ENCODE measurements around the gene TMEM54. TPM values are rescaled to one million over a fixed set of nuclear protein-coding genes. Genes with fewer than 3 reads are reported as not detected.

TMEM54 gene
- 61.2 and 68.6 TPM in 2 replicates for total RNA-seq (2014; rRNA removed; shearing (Covaris generic))

- Histone ChIP-seq H3K27me3 (replicated peaks) (0 out of 2 replicates have a peak, but pooled peaks cover 3% of the 10 kb centered on the region), H3K9me3 (replicated peaks) (no peaks in the 10 kb centered on the region; the same call in 1 of the 2 replicates), H3K27ac (no peak within 1 kb of the TSS), H3K4me3 (peak within 1 kb of the TSS; percentile 65), H3K4me1 (replicated peaks) (peaks cover 13% of the 10 kb centered on the region), H3K36me3 (peaks cover 3% of the 10 kb centered on the region; the same call in 1 of the 2 replicates)
- no peak for DNase-seq (ENCODE audit: low read depth in 1 of 2, low spot score in 2 of 2)
Measured at GRCh38 chr1:32900956-32901822, at the start of gene TMEM54. TSS of gene TMEM54 (minus strand) at chr1:32901389. CDS start at chr1:32901238, 151 bp downstream.

- Histone ChIP-seq H3K4me1 (replicated peaks) (peaks cover 14% of the 10 kb centered on the region), H3K27me3 (replicated peaks) (no peaks in the 10 kb centered on the region), H3K36me3 (peaks cover 17% of the 10 kb centered on the region), H3K27ac (no peak overlapping the region), H3K4me3 (no peak overlapping the region), H3K9me3 (replicated peaks) (no peaks in the 10 kb centered on the region)
- DNase-seq (ENCODE audit: low read depth in 1 of 2, low spot score in 2 of 2), result no peak
Measured at GRCh38 chr1:32949519-32949918, 48.3 kb upstream of the TMEM54 start.

- peaks cover 9% of the 10 kb centered on the region for H3K4me1 ChIP-seq (replicated peaks)
- DNase-seq (ENCODE audit: low read depth in 1 of 2, low spot score in 2 of 2), result no peak
- H3K9me3 ChIP-seq (replicated peaks), result no peaks in the 10 kb centered on the region
- no peak overlapping the region for H3K27ac ChIP-seq
- H3K4me3 ChIP-seq, result no peak overlapping the region
- H3K36me3 ChIP-seq, result peaks cover 23% of the 10 kb centered on the region
- H3K27me3 ChIP-seq (replicated peaks), result no peaks in the 10 kb centered on the region
Measured at GRCh38 chr1:32948905-32949304, 47.7 kb upstream of the TMEM54 start.

- Histone ChIP-seq H3K27me3 (replicated peaks) (no peaks in the 10 kb centered on the region), H3K4me1 (replicated peaks) (peaks cover 4% of the 10 kb centered on the region), H3K27ac (no peak overlapping the region), H3K36me3 (peaks cover 27% of the 10 kb centered on the region), H3K9me3 (replicated peaks) (no peaks in the 10 kb centered on the region), H3K4me3 (no peak overlapping the region)
- DNase-seq (ENCODE audit: low read depth in 1 of 2, low spot score in 2 of 2), result no peak
Measured at GRCh38 chr1:32948390-32948722, 47.2 kb upstream of the TMEM54 start.

- H3K4me1 ChIP-seq (replicated peaks), result no peaks in the 10 kb centered on the region
- DNase-seq (ENCODE audit: low read depth in 1 of 2, low spot score in 2 of 2), result no peak
- no peak overlapping the region for H3K27ac ChIP-seq
- peaks cover 27% of the 10 kb centered on the region for H3K36me3 ChIP-seq
- H3K27me3 ChIP-seq (replicated peaks), result no peaks in the 10 kb centered on the region
- no peaks in the 10 kb centered on the region for H3K9me3 ChIP-seq (replicated peaks)
- no peak overlapping the region for H3K4me3 ChIP-seq
Measured at GRCh38 chr1:32947669-32948389, 46.6 kb upstream of the TMEM54 start.

GRCh38 chr1:32946413-32946812 lies 45.2 kb upstream of the TMEM54 start:
- H3K9me3 ChIP-seq (replicated peaks), result no peaks in the 10 kb centered on the region
- H3K4me3 ChIP-seq, result no peak overlapping the region
- no peak overlapping the region for H3K27ac ChIP-seq
- peaks cover 39% of the 10 kb centered on the region for H3K36me3 ChIP-seq
- DNase-seq (ENCODE audit: low read depth in 1 of 2, low spot score in 2 of 2), result no peak
- peaks cover 7% of the 10 kb centered on the region for H3K4me1 ChIP-seq (replicated peaks)
- H3K27me3 ChIP-seq (replicated peaks), result no peaks in the 10 kb centered on the region

- no peak overlapping the region for H3K27ac ChIP-seq
- peaks cover 50% of the 10 kb centered on the region for H3K36me3 ChIP-seq
- DNase-seq (ENCODE audit: low read depth in 1 of 2, low spot score in 2 of 2), result no peak
- peaks cover 14% of the 10 kb centered on the region for H3K4me1 ChIP-seq (replicated peaks)
- no peak overlapping the region for H3K4me3 ChIP-seq
- H3K9me3 ChIP-seq (replicated peaks), result no peaks in the 10 kb centered on the region
- no peaks in the 10 kb centered on the region for H3K27me3 ChIP-seq (replicated peaks)
Measured at GRCh38 chr1:32944180-32944579, 43.0 kb upstream of the TMEM54 start.

- DNase-seq (ENCODE audit: low read depth in 1 of 2, low spot score in 2 of 2), result no peak
- H3K4me1 ChIP-seq (replicated peaks), result peaks cover 14% of the 10 kb centered on the region
- H3K27ac ChIP-seq, result no peak overlapping the region
- H3K9me3 ChIP-seq (replicated peaks), result no peaks in the 10 kb centered on the region
- H3K4me3 ChIP-seq, result no peak overlapping the region
- peaks cover 45% of the 10 kb centered on the region for H3K36me3 ChIP-seq
- no peaks in the 10 kb centered on the region for H3K27me3 ChIP-seq (replicated peaks)
Measured at GRCh38 chr1:32939655-32940371, 38.6 kb upstream of the TMEM54 start.

- no peak for DNase-seq (ENCODE audit: low read depth in 1 of 2, low spot score in 2 of 2)
- no peaks in the 10 kb centered on the region for H3K9me3 ChIP-seq (replicated peaks)
- H3K27ac ChIP-seq, result no peak overlapping the region
- H3K27me3 ChIP-seq (replicated peaks), result no peaks in the 10 kb centered on the region
- H3K4me1 ChIP-seq (replicated peaks), result peaks cover 18% of the 10 kb centered on the region
- peaks cover 26% of the 10 kb centered on the region for H3K36me3 ChIP-seq
- no peak overlapping the region for H3K4me3 ChIP-seq
Measured at GRCh38 chr1:32937061-32937460, 35.9 kb upstream of the TMEM54 start.

GRCh38 chr1:32934535-32934934 lies 33.3 kb upstream of the TMEM54 start:
- H3K27me3 ChIP-seq (replicated peaks), result no peaks in the 10 kb centered on the region
- peaks cover 9% of the 10 kb centered on the region for H3K36me3 ChIP-seq
- no peak overlapping the region for H3K4me3 ChIP-seq
- H3K27ac ChIP-seq, result no peak overlapping the region
- DNase-seq (ENCODE audit: low read depth in 1 of 2, low spot score in 2 of 2), result no peak
- H3K9me3 ChIP-seq (replicated peaks), result no peaks in the 10 kb centered on the region
- H3K4me1 ChIP-seq (replicated peaks), result peaks cover 5% of the 10 kb centered on the region

GRCh38 chr1:32933742-32934322 lies 32.6 kb upstream of the TMEM54 start:
- DNase-seq (ENCODE audit: low read depth in 1 of 2, low spot score in 2 of 2), result peak in 1 of 2 experiments; percentile 24
- no peaks in the 10 kb centered on the region for H3K9me3 ChIP-seq (replicated peaks)
- H3K27ac ChIP-seq, result no peak overlapping the region
- H3K36me3 ChIP-seq, result peaks cover 9% of the 10 kb centered on the region
- peaks cover 5% of the 10 kb centered on the region; the same call in 1 of the 2 replicates for H3K4me1 ChIP-seq (replicated peaks)
- no peak overlapping the region for H3K4me3 ChIP-seq
- H3K27me3 ChIP-seq (replicated peaks), result no peaks in the 10 kb centered on the region

GRCh38 chr1:32931760-32932159 lies 30.6 kb upstream of the TMEM54 start:
- no peaks in the 10 kb centered on the region; the same call in 1 of the 2 replicates for H3K27me3 ChIP-seq (replicated peaks)
- H3K36me3 ChIP-seq, result peaks cover 2% of the 10 kb centered on the region
- no peaks in the 10 kb centered on the region for H3K9me3 ChIP-seq (replicated peaks)
- peaks cover 5% of the 10 kb centered on the region; the same call in 1 of the 2 replicates for H3K4me1 ChIP-seq (replicated peaks)
- no peak for DNase-seq (ENCODE audit: low read depth in 1 of 2, low spot score in 2 of 2)
- H3K4me3 ChIP-seq, result no peak overlapping the region
- no peak overlapping the region for H3K27ac ChIP-seq

- no peak overlapping the region for H3K27ac ChIP-seq
Measured at GRCh38 chr1:32929366-32929765, 28.2 kb upstream of the TMEM54 start.

More at GRCh38 chr1:32929366-32929765, 28.2 kb upstream of the TMEM54 start:
- DNase-seq (ENCODE audit: low read depth in 1 of 2, low spot score in 2 of 2), result no peak
- Histone ChIP-seq H3K4me3 (no peak overlapping the region), H3K4me1 (replicated peaks) (peaks cover 5% of the 10 kb centered on the region; the same call in 1 of the 2 replicates), H3K27me3 (replicated peaks) (no peaks in the 10 kb centered on the region; the same call in 1 of the 2 replicates), H3K9me3 (replicated peaks) (no peaks in the 10 kb centered on the region), H3K36me3 (no peaks in the 10 kb centered on the region)
